Measurements from ENCODE around the gene ERBB4.
"Not testable (repeated sequence)": the region's sequence is repeated elsewhere in the genome, so short reads cannot be mapped to it uniquely, and the experiment has no call there.

Gene ERBB4

GRCh38 chr2:212013626-212014025 is 525.0 kb downstream of the ERBB4 start:
- DNase-seq (ENCODE audit: low spot score): no peak

- DNase-seq (ENCODE audit: low spot score): not testable (repeated sequence)
Observed at GRCh38 chr2:212010305-212010704, 528.3 kb downstream of the ERBB4 start.

- DNase-seq (ENCODE audit: low spot score): no peak
Observed at GRCh38 chr2:212007972-212008371, 530.6 kb downstream of the ERBB4 start.

DNA sequence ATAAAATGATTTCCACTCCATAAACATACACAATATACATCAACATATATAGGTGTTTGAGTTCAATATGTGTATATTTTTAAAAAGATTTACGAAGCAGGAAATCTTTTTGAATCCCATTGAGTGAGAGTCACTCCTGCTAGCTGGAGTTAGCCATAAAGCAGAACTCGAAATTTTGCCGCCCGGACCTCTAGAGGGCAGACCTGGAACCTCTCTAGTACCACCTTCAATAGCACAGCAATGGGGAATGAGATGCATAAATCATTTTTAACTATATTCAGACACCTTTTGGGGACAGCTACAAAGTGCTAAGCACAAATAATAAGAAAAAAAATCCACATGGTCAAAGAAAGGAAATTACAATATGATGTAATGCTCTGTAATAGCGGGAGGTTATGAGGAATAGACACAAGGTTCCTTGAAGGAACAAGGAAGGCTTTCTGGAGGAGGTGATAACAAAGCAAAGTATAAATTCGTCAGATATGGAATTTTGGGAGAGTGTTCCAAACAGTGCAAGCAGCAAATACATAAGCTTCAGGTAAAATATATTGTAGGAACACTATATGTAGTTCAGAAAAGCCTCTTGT is 533.4 kb downstream of the ERBB4 start:
- peak; percentile 38 for DNase-seq (ENCODE audit: low spot score)

GRCh38 chr2:212001325-212001724 is 537.3 kb downstream of the ERBB4 start:
- DNase-seq (ENCODE audit: low spot score): no peak

GRCh38 chr2:211996857-211997256 is 541.7 kb downstream of the ERBB4 start:
- DNase-seq (ENCODE audit: low spot score): no peak

GRCh38 chr2:211994806-211995205 is 543.8 kb downstream of the ERBB4 start:
- no peak for DNase-seq (ENCODE audit: low spot score)

DNA sequence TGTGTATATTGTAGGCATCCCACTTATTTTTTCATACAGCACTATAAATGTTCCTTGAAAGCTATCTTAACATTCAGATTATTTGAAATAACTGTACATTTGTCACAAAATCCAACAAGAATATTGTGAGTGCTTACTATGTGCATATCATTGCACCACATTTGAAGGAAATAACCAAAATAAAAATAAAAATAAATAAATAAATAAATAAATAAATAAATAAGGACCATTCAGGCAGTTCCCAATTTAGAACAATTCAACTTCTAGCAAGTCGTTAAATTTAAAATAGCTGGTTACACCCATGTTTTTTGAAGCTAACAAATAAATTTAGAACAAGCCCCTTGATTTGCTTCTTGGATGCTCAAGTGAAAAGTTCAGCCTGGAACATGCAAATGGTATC is 548.3 kb downstream of the ERBB4 start:
- DNase-seq (ENCODE audit: low spot score): no peak

- DNase-seq (ENCODE audit: low spot score): no peak
Observed at GRCh38 chr2:211986313-211986712, 552.3 kb downstream of the ERBB4 start.

- no peak for DNase-seq (ENCODE audit: low spot score)
Observed at GRCh38 chr2:211985393-211985792, 553.2 kb downstream of the ERBB4 start.

- no peak for DNase-seq (ENCODE audit: low spot score)
Observed at GRCh38 chr2:211982162-211982561, 556.4 kb downstream of the ERBB4 start.

DNA sequence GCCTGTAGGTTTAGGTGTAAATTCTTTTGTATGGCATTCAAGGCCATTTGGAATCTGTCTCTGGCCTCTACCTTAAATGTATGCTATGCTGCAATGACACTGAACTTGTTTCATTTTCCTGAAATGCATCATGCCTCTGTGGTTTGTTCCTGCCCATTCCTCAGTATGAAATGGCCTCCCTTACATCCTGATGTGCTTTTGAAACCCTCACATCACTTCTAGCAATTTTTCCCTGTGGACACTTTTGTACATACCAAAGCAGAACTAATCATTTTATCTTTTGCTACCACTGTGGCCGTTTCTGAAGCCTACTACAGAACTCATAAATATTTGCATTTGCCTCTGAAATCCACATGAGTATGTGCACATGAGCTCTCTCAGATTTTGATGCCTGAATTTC is 557.2 kb downstream of the ERBB4 start:
- no peak for DNase-seq (ENCODE audit: low spot score)

DNA sequence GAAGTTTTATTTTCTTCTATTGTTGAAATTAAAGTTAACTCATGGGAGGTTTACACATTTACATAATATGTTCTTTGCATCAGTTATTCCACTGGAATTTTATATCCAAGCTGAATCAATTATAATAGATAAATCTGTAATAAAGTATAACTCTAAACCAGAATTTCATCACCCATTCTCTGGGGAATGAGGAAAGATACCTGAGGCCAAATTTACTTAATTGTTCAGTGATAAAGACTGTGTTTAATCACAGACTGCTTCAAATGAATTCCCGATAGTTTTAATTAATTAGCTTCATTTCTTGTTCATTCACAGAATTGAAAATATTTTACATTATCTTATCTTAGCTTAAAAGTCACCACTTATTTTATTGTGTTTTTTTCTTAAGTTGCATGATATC is 562.5 kb downstream of the ERBB4 start:
- DNase-seq (ENCODE audit: low spot score): no peak

DNA sequence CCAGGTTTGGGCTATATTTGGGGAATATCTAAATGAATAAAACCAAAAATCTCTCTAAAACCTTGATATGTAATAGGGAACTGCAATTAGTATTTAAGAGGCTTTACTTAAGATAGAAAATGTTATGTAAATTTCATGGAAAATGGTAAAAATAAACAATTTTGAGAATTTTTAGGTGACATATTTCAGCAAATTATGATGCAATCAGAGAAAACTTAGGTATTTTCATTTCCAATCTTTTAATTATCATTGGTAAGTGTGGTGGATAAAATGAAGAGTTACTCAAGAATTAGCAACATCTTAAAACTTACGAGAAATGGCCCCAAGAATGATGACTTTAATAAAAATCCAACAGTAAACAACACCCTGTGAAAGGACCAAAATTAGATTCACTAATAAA is 571.4 kb downstream of the ERBB4 start:
- no peak for DNase-seq (ENCODE audit: low spot score)

DNA sequence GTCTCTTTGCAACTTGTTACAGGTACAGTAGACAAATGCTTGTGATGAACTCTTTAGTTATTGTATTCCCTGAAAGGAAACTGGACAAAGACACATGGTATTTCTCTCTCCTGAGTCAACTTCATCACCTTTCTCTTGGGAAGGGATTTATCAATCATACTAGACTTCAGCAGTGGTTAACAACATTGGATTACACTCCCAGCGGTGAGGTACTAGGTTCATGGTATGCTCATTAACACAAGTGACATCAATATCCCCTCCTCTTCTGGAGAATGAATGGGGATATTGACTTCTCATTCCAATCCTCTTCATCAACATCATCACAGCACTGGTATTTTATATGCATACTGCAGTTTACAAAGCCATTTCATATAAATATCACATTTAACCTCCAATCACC is 574.6 kb downstream of the ERBB4 start:
- DNase-seq (ENCODE audit: low spot score): no peak

GRCh38 chr2:211957799-211958198 is 580.8 kb downstream of the ERBB4 start:
- DNase-seq (ENCODE audit: low spot score): no peak

DNA sequence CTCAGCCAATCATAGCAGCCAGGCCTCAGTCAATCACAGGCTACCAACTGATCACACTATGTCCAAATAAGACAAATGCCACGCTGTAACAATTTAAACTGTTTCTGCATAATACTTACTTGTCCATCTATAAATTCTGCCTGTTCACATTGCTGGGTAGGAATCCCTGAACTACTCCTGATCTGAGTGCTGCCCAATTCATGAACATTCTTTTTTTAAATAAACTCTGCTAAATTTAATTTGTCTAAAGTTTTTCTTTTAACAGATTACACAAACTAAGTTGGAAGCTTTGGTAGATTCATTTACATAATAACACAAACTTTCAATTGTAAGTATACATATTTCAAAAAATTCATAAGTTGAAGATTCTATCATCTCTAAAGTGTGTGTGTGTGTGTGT is 583.0 kb downstream of the ERBB4 start:
- DNase-seq (ENCODE audit: low spot score): no peak

DNA sequence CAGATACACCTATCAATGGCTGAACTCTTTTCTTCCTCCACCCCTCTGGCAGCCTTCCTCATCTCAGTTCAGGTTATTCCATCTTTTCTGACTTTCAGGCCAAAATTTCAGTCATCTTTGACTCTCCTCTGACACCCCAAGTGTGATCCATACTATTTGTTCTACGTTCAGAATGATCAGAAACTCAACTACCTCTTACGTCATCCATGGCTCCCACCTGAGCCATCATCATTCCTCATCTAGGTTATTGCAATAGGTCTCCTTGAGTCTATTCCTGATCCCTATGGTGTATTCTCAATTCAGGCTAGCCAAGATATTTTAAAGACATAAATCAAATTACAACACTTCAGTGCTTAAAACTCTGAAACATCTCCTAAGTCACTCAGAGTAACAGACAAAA is 589.7 kb downstream of the ERBB4 start:
- no peak for DNase-seq (ENCODE audit: low spot score)

- no peak for DNase-seq (ENCODE audit: low spot score)
Observed at GRCh38 chr2:211946960-211947359, 591.6 kb downstream of the ERBB4 start.

GRCh38 chr2:211944572-211944971 is 594.0 kb downstream of the ERBB4 start:
- no peak for DNase-seq (ENCODE audit: low spot score)

- no peak for DNase-seq (ENCODE audit: low spot score)
Observed at GRCh38 chr2:211942153-211942552, 596.4 kb downstream of the ERBB4 start.

GRCh38 chr2:211941216-211941747 is 597.3 kb downstream of the ERBB4 start:
- no peak for DNase-seq (ENCODE audit: low spot score)

- no peak for DNase-seq (ENCODE audit: low spot score)
Observed at GRCh38 chr2:211939177-211939576, 599.4 kb downstream of the ERBB4 start.

- no peak for DNase-seq (ENCODE audit: low spot score)
Observed at GRCh38 chr2:211934811-211935210, 603.8 kb downstream of the ERBB4 start.
